ENCODE measurements around the gene NEGR1. TPM values are rescaled to one million over a fixed set of nuclear protein-coding genes. Genes with fewer than 3 reads are reported as not detected.

NEGR1 gene
- total RNA-seq, 1 donor from 2014 or later, result 7.6 TPM

DNA sequence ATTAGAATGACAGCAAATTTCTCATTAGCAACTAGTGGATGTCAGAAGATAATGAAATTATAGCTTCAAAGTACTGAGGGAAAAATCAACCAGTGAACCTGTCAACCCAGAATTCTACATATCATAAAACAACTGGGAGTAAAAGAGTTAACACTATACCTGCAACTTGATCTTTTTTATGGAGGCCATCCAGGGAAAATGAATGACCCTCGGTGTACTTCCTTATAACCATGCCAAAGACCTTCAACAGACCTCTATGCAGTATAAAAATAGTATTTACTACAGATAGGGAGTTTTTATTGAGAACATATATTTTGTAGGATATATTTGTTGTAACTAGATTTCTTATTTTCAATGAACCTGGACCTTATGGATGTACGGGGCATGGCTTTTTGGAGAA, 809.0 kb downstream of the NEGR1 start:
- no peak for DNase-seq (ENCODE audit: extremely low spot score, unreplicated experiment)
- H3K4me1 Mint-ChIP-seq (ENCODE audit: unreplicated experiment), result no peaks in the 10 kb centered on the region
- H3K27me3 Mint-ChIP-seq (ENCODE audit: unreplicated experiment), result peaks cover 3% of the 10 kb centered on the region
- H3K9me3 Mint-ChIP-seq (ENCODE audit: unreplicated experiment), result no peaks in the 10 kb centered on the region
- H3K4me3 Mint-ChIP-seq (ENCODE audit: unreplicated experiment), result no peak overlapping the region
- no peak overlapping the region for H3K27ac Mint-ChIP-seq (ENCODE audit: unreplicated experiment)
- H3K36me3 Mint-ChIP-seq (ENCODE audit: unreplicated experiment), result no peaks in the 10 kb centered on the region
- TF ChIP-seq, protein P1, sequence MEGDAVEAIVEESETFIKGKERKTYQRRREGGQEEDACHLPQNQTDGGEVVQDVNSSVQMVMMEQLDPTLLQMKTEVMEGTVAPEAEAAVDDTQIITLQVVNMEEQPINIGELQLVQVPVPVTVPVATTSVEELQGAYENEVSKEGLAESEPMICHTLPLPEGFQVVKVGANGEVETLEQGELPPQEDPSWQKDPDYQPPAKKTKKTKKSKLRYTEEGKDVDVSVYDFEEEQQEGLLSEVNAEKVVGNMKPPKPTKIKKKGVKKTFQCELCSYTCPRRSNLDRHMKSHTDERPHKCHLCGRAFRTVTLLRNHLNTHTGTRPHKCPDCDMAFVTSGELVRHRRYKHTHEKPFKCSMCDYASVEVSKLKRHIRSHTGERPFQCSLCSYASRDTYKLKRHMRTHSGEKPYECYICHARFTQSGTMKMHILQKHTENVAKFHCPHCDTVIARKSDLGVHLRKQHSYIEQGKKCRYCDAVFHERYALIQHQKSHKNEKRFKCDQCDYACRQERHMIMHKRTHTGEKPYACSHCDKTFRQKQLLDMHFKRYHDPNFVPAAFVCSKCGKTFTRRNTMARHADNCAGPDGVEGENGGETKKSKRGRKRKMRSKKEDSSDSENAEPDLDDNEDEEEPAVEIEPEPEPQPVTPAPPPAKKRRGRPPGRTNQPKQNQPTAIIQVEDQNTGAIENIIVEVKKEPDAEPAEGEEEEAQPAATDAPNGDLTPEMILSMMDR (IDR thresholded peaks at IDR 0.05), result no peak

- no peak for DNase-seq (ENCODE audit: extremely low spot score, unreplicated experiment)
- H3K4me1 Mint-ChIP-seq (ENCODE audit: unreplicated experiment), result no peaks in the 10 kb centered on the region
- TF ChIP-seq, protein P1 (IDR thresholded peaks at IDR 0.05), result no peak
- H3K4me3 Mint-ChIP-seq (ENCODE audit: unreplicated experiment), result no peak overlapping the region
- no peaks in the 10 kb centered on the region for H3K9me3 Mint-ChIP-seq (ENCODE audit: unreplicated experiment)
- H3K36me3 Mint-ChIP-seq (ENCODE audit: unreplicated experiment), result no peaks in the 10 kb centered on the region
- H3K27ac Mint-ChIP-seq (ENCODE audit: unreplicated experiment), result no peak overlapping the region
- no peaks in the 10 kb centered on the region for H3K27me3 Mint-ChIP-seq (ENCODE audit: unreplicated experiment)
These were observed 817.2 kb downstream of the NEGR1 start for GRCh38 chr1:71465093-71465492.

DNA sequence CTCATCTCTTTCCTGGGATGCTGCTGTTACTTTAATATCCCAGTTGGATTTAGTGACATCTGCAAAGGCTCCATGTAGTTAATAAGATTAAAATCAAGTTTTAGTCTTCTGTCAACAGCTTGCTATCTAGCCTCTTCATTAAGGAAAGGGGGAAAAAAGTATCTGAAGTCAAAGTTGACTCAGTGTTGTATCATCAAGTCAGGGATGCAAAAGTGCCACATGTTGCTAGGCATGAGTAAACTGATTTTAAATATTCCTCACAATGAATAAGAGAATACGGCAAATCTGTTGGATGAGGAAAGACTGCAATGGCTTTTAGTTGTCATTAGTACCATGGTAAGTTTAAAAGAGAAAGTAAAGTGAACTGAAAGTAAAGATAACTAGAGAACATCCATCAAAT, 818.3 kb downstream of the NEGR1 start:
- DNase-seq (ENCODE audit: extremely low spot score, unreplicated experiment), result no peak
- Mint-ChIP-seq H3K4me3 (ENCODE audit: unreplicated experiment) (no peak overlapping the region), H3K36me3 (ENCODE audit: unreplicated experiment) (no peaks in the 10 kb centered on the region)

GRCh38 chr1:71463144-71463543, 819.2 kb downstream of the NEGR1 start:
- Mint-ChIP-seq H3K9me3 (ENCODE audit: unreplicated experiment) (no peaks in the 10 kb centered on the region), H3K4me3 (ENCODE audit: unreplicated experiment) (no peak overlapping the region), H3K27me3 (ENCODE audit: unreplicated experiment) (no peaks in the 10 kb centered on the region), H3K4me1 (ENCODE audit: unreplicated experiment) (no peaks in the 10 kb centered on the region), H3K27ac (ENCODE audit: unreplicated experiment) (no peak overlapping the region), H3K36me3 (ENCODE audit: unreplicated experiment) (no peaks in the 10 kb centered on the region)
- TF ChIP-seq, protein P1 (IDR thresholded peaks at IDR 0.05), result no peak
- no peak for DNase-seq (ENCODE audit: extremely low spot score, unreplicated experiment)

More for the DNA sequence above, 818.3 kb downstream of the NEGR1 start:
- H3K27me3 Mint-ChIP-seq (ENCODE audit: unreplicated experiment), result no peaks in the 10 kb centered on the region
- H3K4me1 Mint-ChIP-seq (ENCODE audit: unreplicated experiment), result no peaks in the 10 kb centered on the region
- H3K9me3 Mint-ChIP-seq (ENCODE audit: unreplicated experiment), result no peaks in the 10 kb centered on the region
- TF ChIP-seq, protein P1 (IDR thresholded peaks at IDR 0.05), result no peak
- H3K27ac Mint-ChIP-seq (ENCODE audit: unreplicated experiment), result no peak overlapping the region

- H3K4me3 Mint-ChIP-seq (ENCODE audit: unreplicated experiment), result no peak overlapping the region
- H3K27me3 Mint-ChIP-seq (ENCODE audit: unreplicated experiment), result no peaks in the 10 kb centered on the region
- H3K27ac Mint-ChIP-seq (ENCODE audit: unreplicated experiment), result no peak overlapping the region
- H3K9me3 Mint-ChIP-seq (ENCODE audit: unreplicated experiment), result no peaks in the 10 kb centered on the region
- TF ChIP-seq, protein P1 (IDR thresholded peaks at IDR 0.05), result no peak
- no peak for DNase-seq (ENCODE audit: extremely low spot score, unreplicated experiment)
- H3K36me3 Mint-ChIP-seq (ENCODE audit: unreplicated experiment), result no peaks in the 10 kb centered on the region
- no peaks in the 10 kb centered on the region for H3K4me1 Mint-ChIP-seq (ENCODE audit: unreplicated experiment)
These were observed 820.1 kb downstream of the NEGR1 start for GRCh38 chr1:71462247-71462646.
